IPS-18c (cell line): Measurements from ENCODE around the gene A2M.

Source experiments
- H3K4me3 ChIP-seq: 2 replicates; pipeline ENCODE4 v1.7.0; 2013; ENCODE audit warnings: low read depth, mild to moderate bottlenecking, low read length, moderate library complexity; ENCODE audit not compliant: insufficient read depth
- H3K9me3 ChIP-seq: one replicate; pipeline ENCODE4 v1.6.1; 2013; ENCODE audit warnings: mild to moderate bottlenecking, low read length, moderate library complexity; ENCODE audit not compliant: control insufficient read depth, insufficient read depth

A2M gene

DNA sequence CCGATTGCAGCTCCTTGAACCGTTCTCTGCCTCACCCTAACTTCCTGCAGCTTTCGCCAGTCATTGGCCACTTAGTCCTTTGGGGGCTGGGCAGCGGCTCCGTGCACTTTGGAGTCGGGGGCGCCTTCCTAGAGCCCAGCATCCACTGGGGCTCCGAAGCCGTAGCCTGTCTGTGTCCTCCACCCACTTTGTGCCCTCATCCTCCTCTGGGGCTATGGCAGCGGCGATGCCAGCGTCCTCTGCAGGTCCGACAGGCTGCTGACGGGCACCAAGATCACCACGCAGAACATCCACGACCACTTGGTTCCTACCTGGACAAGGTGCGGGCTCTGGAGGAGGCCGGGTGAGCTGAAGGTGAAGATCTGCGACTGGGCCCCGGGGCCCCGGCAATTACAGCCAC, 11.8 kb upstream of the A2M start:
- Histone ChIP-seq H3K4me3 (no peak overlapping the region), H3K9me3 (no peaks in the 10 kb centered on the region)

DNA sequence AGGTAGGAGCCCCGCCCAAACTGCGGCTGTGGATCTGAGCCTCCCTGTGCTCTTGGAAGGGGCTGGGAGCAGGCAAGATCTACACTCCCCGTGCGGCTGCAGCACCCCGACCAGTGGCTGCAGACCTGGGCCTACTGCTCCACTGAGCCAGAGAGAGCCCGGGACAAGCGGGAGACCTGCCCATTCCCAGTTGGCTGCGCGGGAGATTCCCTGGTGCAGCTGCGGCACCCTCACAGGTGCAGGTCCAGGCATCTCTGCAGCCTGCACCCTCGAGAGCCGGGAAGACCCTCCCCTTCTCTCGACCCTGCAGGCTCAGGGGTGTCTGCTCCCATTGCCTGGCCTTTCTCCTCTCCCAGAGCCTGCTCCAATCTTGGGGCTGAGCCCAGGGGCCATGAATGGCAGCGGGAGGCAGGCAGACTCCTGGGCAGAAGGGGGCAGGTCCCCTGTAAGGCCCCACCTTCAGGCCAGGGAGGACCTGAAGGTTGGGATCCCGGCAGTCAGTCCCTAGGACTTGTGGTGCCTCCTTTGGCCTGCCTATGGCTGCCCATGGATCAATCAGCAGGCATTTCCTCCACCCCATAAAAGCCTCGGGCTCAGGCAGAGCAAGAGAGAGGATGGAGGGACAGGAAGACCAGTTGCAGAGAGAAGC, 8.8 kb upstream of the A2M start:
- Histone ChIP-seq H3K4me3 (no peak overlapping the region), H3K9me3 (no peaks in the 10 kb centered on the region)

GRCh38 chr12:9123781-9124382, 8.2 kb upstream of the A2M start:
- Histone ChIP-seq H3K9me3 (no peaks in the 10 kb centered on the region), H3K4me3 (no peak overlapping the region)

GRCh38 chr12:9122091-9122609, 6.4 kb upstream of the A2M start:
- Histone ChIP-seq H3K9me3 (no peaks in the 10 kb centered on the region), H3K4me3 (no peak overlapping the region)

DNA sequence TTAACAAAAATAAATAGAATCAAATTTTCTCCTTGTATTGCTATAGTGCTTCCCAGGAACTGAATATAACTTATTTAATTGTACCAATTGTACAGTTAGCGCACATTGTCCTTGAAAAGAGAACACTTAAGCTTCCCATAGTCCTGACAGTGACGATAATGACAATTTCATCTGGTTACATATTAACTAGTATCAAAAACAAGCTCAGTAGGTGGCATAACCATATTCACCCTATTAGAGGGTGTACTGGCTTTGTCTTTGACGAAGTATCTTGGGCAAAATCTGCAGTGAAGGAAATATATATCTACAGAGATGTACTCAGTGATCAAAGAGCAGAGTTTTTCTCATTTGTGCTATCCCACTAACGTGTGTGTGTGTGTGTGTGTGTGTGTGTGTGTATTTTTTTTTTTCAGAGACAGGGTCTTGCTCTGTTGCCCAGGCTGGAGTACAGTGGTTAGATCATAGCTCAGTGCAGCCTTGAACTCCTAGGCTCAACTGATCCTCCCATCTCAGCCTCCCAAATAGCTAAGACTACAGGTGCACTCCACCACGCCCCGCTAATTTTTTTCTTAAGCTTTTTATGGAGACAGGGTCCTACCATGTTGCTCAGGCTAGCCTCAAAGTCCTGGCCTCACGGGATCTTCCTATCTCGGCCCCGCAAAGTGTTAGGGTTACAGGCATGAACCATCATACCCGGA, 4.9 kb upstream of the A2M start:
- Histone ChIP-seq H3K9me3 (no peaks in the 10 kb centered on the region), H3K4me3 (no peak overlapping the region)

- H3K4me3 ChIP-seq: no peak overlapping the region
Measured at GRCh38 chr12:9118158-9118557, 2.4 kb upstream of the A2M start.

GRCh38 chr12:9114946-9115345, 773 bp downstream of the A2M start:
- H3K4me3 ChIP-seq: no peak overlapping the region
- no peaks in the 10 kb centered on the region for H3K9me3 ChIP-seq

More at GRCh38 chr12:9118158-9118557, 2.4 kb upstream of the A2M start:
- H3K9me3 ChIP-seq: no peaks in the 10 kb centered on the region

- Histone ChIP-seq H3K4me3 (no peak overlapping the region), H3K9me3 (no peaks in the 10 kb centered on the region)
Measured at GRCh38 chr12:9113987-9114309, 1.8 kb downstream of the A2M start.

- no peak overlapping the region for H3K4me3 ChIP-seq
- H3K9me3 ChIP-seq: no peaks in the 10 kb centered on the region
Measured at GRCh38 chr12:9113296-9113986, 2.3 kb downstream of the A2M start.

GRCh38 chr12:9112076-9112853, 3.5 kb downstream of the A2M start:
- Histone ChIP-seq H3K4me3 (no peak overlapping the region), H3K9me3 (no peaks in the 10 kb centered on the region)

DNA sequence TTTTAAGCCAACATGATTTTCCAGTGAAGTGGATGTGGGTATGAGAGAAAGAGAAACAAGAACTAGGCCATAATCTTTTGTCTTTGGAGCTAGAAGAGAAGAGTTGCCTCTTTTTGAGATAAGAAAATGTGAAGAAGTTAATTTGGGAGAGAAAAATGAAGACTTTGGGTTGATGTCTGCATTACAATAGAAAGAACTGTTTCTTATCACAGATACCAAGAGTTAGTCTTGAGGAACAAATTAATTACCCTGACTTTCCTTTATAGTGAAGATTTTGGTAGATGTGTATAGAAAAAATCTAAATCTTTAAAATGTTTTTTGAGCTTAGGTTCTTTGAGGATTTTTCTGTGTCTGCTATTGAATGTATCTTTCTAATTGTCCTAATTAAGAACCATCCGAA, 4.2 kb downstream of the A2M start:
- Histone ChIP-seq H3K9me3 (no peaks in the 10 kb centered on the region), H3K4me3 (no peak overlapping the region)

GRCh38 chr12:9109737-9110491, 5.8 kb downstream of the A2M start:
- no peaks in the 10 kb centered on the region for H3K9me3 ChIP-seq
- H3K4me3 ChIP-seq: no peak overlapping the region

- H3K4me3 ChIP-seq: no peak overlapping the region
- no peaks in the 10 kb centered on the region for H3K9me3 ChIP-seq
Measured at GRCh38 chr12:9109213-9109522, 6.6 kb downstream of the A2M start.

DNA sequence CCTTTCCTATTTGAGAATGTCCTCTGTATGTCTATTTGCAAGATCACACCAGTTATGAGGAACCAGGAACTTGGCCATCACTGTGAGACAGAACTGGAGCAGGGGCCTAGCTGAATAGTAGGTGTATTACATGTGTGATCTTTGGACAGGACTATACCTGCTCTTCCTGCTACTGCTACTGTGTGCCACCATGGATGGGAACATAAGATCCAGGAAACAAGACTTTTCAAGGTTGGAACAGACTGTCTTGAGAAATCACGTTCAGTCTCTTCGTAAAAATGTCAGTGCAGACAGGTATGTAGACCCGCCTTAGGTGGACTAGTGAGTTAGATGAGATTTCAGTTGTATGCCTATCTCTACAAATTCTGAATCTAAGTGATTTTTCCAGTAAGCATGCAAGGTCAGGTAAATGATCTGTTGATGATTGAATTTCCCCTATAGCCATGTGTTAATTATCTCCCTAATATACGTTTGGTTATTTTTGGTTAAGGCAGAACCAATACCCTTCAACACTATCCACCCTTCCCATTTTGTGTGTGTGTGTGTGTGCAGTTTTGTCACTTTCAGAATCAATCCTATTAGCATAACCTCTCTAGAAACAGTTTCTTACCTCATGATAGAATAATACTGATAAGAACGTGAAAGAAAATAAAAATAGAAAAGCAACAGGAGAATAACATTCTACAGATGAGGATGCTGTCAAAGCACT, 7.1 kb downstream of the A2M start:
- H3K4me3 ChIP-seq: no peak overlapping the region
- H3K9me3 ChIP-seq: no peaks in the 10 kb centered on the region

DNA sequence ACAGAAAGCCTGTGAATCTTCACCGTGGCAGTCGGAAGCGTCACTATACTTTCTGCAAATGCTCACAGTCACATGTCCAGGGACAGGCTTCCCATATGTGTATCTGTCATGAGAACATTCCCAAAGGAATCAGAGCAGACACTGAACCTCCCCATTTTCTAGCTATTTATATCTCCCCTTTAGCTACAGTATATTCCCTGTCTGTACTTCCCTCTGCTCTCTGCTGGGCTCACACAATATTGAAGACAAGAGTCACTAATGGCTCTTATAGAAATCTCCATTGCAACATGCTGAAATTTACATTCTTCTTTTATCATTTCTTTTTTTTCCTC, 8.2 kb downstream of the A2M start:
- Histone ChIP-seq H3K4me3 (no peak overlapping the region), H3K9me3 (no peaks in the 10 kb centered on the region)
